ENCODE measurements around the gene DEPDC5.
"Not testable (repeated sequence)": the region's sequence is repeated elsewhere in the genome, so short reads cannot be mapped to it uniquely, and the experiment has no call there.

Gene DEPDC5

GRCh38 chr22:31749636-31750364 is 4.0 kb upstream of the DEPDC5 start, which contains the start of gene PRR14L:
PRR14L (minus strand) TSS chr22:31750132; CDS start chr22:31738860, 11,272 bp downstream.
- DNase-seq = peak; percentile 97

- DNase-seq = no peak
These were observed 3.2 kb upstream of the DEPDC5 start for GRCh38 chr22:31750365-31751284.

GRCh38 chr22:31752096-31752847 is 1.5 kb upstream of the DEPDC5 start:
- no peak for DNase-seq

- no peak for DNase-seq
These were observed 700 bp upstream of the DEPDC5 start for GRCh38 chr22:31753005-31753633.

GRCh38 chr22:31754813-31755212 is 994 bp downstream of the DEPDC5 start:
- DNase-seq = no peak

- no peak for DNase-seq
These were observed 3.4 kb downstream of the DEPDC5 start for GRCh38 chr22:31757265-31757664.

- DNase-seq = not testable (repeated sequence)
These were observed 5.0 kb downstream of the DEPDC5 start for GRCh38 chr22:31758860-31759259.

GRCh38 chr22:31764785-31765184 is 11.0 kb downstream of the DEPDC5 start:
- no peak for DNase-seq

- DNase-seq = no peak
These were observed 14.7 kb downstream of the DEPDC5 start for GRCh38 chr22:31768422-31769059.

- DNase-seq = no peak
These were observed 19.6 kb downstream of the DEPDC5 start for GRCh38 chr22:31773416-31773815.

GRCh38 chr22:31776231-31776630 is 22.4 kb downstream of the DEPDC5 start:
- DNase-seq = no peak

GRCh38 chr22:31789803-31790202 is 36.0 kb downstream of the DEPDC5 start:
- no peak for DNase-seq

GRCh38 chr22:31790240-31790639 is 36.4 kb downstream of the DEPDC5 start:
- DNase-seq = no peak

- not testable (repeated sequence) for DNase-seq
These were observed 45.5 kb downstream of the DEPDC5 start for GRCh38 chr22:31799358-31799757.

GRCh38 chr22:31800065-31800464 is 46.2 kb downstream of the DEPDC5 start:
- no peak for DNase-seq

- DNase-seq = not testable (repeated sequence)
These were observed 47.0 kb downstream of the DEPDC5 start for GRCh38 chr22:31800861-31801260.

- DNase-seq = no peak
These were observed 48.8 kb downstream of the DEPDC5 start for GRCh38 chr22:31802575-31802974.

GRCh38 chr22:31806751-31807150 is 52.9 kb downstream of the DEPDC5 start:
- DNase-seq = no peak

- no peak for DNase-seq
These were observed 59.3 kb downstream of the DEPDC5 start for GRCh38 chr22:31812977-31813605.

- not testable (repeated sequence) for DNase-seq
These were observed 60.1 kb downstream of the DEPDC5 start for GRCh38 chr22:31813898-31814297.

- no peak for DNase-seq
These were observed 61.1 kb downstream of the DEPDC5 start for GRCh38 chr22:31814942-31815341.
